GM18511 (cell line): Measurements from ENCODE around the gene RNF168.
A peak's percentile ranks its signal among the peaks of the same experiment; 100 is the strongest.
"Not testable (repeated sequence)": the region's sequence is repeated elsewhere in the genome, so short reads cannot be mapped to it uniquely, and the experiment has no call there.

Experiments
- ATAC-seq: cut with Tn5 transposase; IDR thresholded peaks from one replicate; pipeline ENCODE4 v1.9.1; 2021; ENCODE audit warnings: mild to moderate bottlenecking, moderate library complexity; ENCODE audit not compliant: unreplicated experiment

RNF168 gene, protein sequence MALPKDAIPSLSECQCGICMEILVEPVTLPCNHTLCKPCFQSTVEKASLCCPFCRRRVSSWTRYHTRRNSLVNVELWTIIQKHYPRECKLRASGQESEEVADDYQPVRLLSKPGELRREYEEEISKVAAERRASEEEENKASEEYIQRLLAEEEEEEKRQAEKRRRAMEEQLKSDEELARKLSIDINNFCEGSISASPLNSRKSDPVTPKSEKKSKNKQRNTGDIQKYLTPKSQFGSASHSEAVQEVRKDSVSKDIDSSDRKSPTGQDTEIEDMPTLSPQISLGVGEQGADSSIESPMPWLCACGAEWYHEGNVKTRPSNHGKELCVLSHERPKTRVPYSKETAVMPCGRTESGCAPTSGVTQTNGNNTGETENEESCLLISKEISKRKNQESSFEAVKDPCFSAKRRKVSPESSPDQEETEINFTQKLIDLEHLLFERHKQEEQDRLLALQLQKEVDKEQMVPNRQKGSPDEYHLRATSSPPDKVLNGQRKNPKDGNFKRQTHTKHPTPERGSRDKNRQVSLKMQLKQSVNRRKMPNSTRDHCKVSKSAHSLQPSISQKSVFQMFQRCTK

GRCh38 chr3:196503196-196504076, at the start of gene RNF168:
Gene RNF168, minus strand, starts transcription at chr3:196503768. Its CDS starts 595 bp downstream, at chr3:196503173.
- ATAC-seq, result peak; percentile 82

DNA sequence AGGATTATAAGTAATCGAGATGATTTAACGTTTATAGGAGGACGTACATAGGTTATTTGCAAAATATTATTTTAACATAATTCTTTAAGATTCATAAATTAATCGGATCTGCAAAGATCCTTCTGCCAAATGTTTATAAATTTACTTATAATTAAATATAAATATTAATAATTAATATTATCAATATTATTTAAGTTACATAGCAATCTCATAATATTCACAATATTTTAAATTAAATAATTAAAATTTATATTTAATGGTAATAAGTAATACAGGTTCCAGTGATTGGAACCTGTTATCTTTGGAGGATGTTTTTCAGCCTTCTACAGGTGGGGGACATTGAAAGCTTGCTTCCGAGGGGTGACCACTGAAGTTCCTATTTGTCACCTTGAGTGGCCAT, 48.7 kb upstream of the RNF168 start:
- ATAC-seq, result no peak

DNA sequence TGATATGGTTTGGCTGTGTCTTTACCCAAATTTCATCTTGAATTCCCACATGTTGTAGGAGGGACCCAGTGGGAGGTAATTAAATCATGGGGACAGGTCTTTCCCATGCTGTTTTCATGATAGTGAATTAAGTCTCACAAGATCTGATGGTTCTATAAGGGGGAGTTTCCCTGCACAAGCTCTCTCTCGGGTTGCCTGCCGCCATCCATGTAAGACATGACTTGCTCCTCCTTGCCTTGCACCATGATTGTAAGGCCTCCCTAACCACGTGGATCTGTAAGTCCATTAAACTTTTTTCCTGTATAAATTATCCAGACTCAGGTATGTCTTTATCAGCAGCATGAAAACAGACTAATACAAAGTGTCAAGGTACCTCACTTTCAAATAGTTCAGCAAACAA, 46.6 kb upstream of the RNF168 start:
- not testable (repeated sequence) for ATAC-seq

- not testable (repeated sequence) for ATAC-seq
These were observed 45.7 kb upstream of the RNF168 start for GRCh38 chr3:196549312-196549711.

DNA sequence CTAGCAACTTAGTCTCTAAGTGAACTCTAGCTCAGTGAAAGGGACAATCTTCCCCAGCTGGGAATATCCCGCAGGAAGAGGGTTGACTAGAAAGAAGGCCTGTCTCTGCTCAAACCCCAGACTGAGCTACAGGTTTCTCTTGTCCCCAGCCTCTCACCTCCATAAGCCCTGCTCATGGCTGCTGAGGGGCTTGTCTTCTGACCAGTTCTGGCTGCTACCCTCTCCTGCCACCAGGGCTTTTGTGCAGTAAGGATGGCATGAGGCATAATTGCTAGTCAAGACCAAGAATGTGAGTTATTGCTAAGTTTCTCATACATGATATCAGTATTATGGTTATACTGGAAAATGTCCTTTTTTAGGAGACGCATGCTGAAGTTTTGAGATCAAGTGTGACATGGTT, 43.5 kb upstream of the RNF168 start:
- no peak for ATAC-seq

- ATAC-seq, result no peak
These were observed 43.0 kb upstream of the RNF168 start for GRCh38 chr3:196546537-196546936.

- ATAC-seq, result no peak
These were observed 41.0 kb upstream of the RNF168 start for GRCh38 chr3:196544491-196544992.

- no peak for ATAC-seq
These were observed 38.3 kb upstream of the RNF168 start for GRCh38 chr3:196541684-196542445.

- ATAC-seq, result no peak
These were observed 33.9 kb upstream of the RNF168 start for GRCh38 chr3:196537319-196537984.

- ATAC-seq, result no peak
These were observed 29.7 kb upstream of the RNF168 start for GRCh38 chr3:196533260-196533681.

- ATAC-seq, result no peak
These were observed 27.9 kb upstream of the RNF168 start for GRCh38 chr3:196531418-196531817.

DNA sequence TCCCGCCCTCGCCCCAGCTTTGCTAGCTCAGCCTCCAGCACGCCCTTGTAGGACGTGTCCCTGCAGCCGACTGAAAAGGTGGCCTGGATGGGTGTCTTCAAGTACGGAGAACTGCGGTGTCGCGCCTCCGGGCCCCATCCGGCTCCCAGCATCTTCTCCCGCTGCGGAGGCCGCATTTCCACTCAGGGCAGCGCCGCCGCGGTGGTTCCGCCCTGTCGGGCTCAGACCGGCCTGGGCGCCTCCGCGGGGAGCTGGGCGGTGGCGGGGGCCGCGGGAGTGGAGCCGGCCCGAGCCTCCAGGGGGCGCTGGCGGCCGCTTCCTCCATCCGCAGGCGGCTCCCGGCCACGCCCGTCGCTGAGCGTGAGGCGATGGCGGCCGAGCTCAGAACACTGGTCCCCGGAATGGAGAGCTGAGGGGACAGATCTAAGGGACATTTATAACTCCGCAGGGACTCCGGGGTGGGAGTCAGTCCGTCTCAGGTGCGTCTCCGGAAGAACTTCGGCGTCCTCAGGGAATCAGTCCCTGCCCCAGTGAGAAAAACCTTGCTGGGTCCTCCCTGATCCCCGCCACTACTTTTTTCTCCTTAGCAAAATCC, 25.2 kb upstream of the RNF168 start:
- ATAC-seq, result peak; percentile 82

GRCh38 chr3:196525141-196525540, 21.6 kb upstream of the RNF168 start:
- ATAC-seq, result no peak

DNA sequence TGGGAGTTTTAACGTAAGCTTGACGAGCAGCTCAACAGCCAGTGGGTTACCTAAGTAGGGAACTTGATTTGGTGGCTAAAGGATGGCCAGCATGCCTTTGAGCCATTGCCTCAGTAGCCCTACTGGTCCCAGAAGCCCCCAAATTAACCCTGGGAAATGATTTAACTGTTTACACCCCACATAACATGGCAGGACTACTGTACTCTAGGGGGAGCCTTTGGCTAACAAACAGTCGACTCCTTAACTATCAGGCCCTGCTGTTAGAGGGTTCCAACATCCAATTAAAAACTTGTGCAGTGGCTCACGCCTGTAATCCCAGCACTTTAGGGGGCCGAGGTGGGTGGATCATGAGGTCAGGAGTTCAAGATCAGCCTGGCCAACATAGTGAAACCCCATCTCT, 21.0 kb upstream of the RNF168 start:
- ATAC-seq, result no peak

DNA sequence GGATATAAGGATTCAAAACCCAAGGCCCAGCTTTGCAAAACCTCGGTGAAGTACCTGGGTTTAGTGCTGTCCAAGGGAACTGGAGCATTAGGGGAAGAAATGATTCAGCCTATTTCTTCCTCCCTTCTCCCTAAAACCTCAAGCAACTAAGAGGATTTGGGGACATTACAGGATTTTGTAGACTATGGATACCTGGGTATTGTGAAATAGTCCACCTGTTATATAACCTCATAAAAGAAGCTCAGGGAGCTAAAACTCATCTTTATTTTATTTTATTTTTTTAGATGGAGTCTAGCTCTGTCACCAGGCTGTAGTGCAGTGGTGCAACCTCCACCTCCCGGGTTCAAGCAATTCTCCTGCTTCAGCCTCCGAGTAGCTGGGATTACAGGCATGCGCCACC, 20.3 kb upstream of the RNF168 start:
- ATAC-seq, result no peak

- not testable (repeated sequence) for ATAC-seq
These were observed 17.7 kb upstream of the RNF168 start for GRCh38 chr3:196521291-196521690.

DNA sequence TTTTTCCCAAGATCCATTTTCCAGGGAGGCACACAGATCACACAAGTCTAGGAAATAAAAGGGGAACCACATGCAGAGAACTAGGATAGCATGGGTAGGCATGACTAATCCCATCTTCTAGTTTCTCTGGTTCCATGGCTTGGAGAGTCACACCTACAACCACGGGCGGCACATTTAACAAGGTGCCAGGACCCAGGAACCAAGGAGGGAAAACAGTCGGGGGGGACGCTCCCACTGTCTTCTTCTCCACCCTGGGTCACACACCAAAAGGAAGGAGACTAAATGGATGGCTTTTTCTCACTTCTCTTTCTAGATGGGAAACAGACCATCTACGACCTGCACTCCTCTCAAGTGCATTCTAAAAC, 16.1 kb upstream of the RNF168 start:
- no peak for ATAC-seq

DNA sequence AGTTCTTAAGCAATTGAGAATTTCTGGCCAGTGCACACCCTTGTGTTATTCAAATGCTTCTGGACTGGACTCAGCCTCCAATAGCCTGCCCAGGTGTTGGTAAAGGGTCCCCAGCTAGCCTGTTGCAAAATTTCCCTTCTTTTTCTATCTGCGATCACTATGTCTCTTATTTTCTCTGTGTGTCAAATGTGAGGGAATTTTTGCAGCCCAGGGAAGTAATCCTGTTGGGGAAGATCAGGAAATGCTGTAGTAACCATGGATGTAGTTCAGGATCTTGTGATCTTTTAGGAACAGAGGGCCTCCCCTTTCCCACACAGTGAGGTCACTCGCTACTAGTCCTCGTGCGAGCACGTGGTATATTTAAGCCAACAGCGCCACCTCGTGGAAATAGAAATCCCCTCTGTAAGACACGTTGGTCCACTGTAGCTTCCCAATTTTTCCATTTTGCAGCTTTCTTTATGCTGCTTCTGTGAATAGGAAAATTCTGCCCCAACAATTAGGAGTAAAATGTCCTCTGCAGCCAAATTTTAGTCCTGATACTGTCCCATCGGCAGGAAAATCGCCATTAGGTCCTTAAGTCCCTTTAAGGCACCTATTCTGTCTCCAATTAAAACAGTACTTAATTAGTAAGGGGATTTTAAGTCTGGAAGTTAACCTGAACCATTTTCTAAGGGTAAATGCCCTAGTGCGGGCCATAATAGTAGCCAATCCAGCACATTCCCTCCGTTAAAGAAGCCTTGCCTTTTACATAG, 15.6 kb upstream of the RNF168 start:
- ATAC-seq, result no peak

- no peak for ATAC-seq
These were observed 14.4 kb upstream of the RNF168 start for GRCh38 chr3:196517919-196518318.
